Endothelial cell of umbilical vein (primary cell): ENCODE results near the gene RAN.

Experiments
- POLR2A ChIP-seq: IDR thresholded peaks from 2 replicates; pipeline ENCODE4 v1.6.1; 2012; ENCODE audit warnings: low read depth, mild to moderate bottlenecking, control low read depth, low read length
- POLR2AphosphoS5 ChIP-seq: IDR thresholded peaks from 2 replicates; pipeline ENCODE4 v1.6.1; 2012; ENCODE audit warnings: low read depth, mild to moderate bottlenecking, control low read depth, low read length, moderate library complexity; ENCODE audit not compliant: insufficient read depth
- TF ChIP-seq, protein P1 (sequence below), 2 donors: IDR thresholded peaks; 1 replicate in 1 of 2; 2 replicates in 1 of 2; pipeline ENCODE4 v1.5.1; 2011; ENCODE audit warnings: low read length in 2 of 2, mild to moderate bottlenecking in 2 of 2, moderate library complexity in 2 of 2, control low read depth in 1 of 2, inconsistent platforms in 1 of 2, low read depth in 1 of 2; ENCODE audit not compliant: insufficient read depth in 1 of 2; ENCODE audit errors: extremely low read depth in 1 of 2

GRCh38 chr12:130839770-130840404 lies 32.0 kb upstream of the RAN start:
- TF ChIP-seq, protein P1, sequence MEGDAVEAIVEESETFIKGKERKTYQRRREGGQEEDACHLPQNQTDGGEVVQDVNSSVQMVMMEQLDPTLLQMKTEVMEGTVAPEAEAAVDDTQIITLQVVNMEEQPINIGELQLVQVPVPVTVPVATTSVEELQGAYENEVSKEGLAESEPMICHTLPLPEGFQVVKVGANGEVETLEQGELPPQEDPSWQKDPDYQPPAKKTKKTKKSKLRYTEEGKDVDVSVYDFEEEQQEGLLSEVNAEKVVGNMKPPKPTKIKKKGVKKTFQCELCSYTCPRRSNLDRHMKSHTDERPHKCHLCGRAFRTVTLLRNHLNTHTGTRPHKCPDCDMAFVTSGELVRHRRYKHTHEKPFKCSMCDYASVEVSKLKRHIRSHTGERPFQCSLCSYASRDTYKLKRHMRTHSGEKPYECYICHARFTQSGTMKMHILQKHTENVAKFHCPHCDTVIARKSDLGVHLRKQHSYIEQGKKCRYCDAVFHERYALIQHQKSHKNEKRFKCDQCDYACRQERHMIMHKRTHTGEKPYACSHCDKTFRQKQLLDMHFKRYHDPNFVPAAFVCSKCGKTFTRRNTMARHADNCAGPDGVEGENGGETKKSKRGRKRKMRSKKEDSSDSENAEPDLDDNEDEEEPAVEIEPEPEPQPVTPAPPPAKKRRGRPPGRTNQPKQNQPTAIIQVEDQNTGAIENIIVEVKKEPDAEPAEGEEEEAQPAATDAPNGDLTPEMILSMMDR (IDR thresholded peaks at IDR 0.05; ENCODE audit: extremely low read depth in 1 of 2, insufficient read depth in 1 of 2, low read depth in 1 of 2, low read length in 2 of 2), result no peak
- TF ChIP-seq POLR2AphosphoS5 (no peak), POLR2A (no peak)
